Epithelial cell of proximal tubule (primary cell): Measurements from ENCODE around the gene MYO5B. TPM values are rescaled to one million over a fixed set of nuclear protein-coding genes. Genes with fewer than 3 reads are reported as not detected.

Experiments used
- DNase-seq: peaks from one replicate; pipeline ENCODE4 v3.0.0-alpha.2; 2011; ENCODE audit warnings: low read depth
- H3K4me3 ChIP-seq: 2 replicates; pipeline ENCODE4 v1.5.1; 2011; ENCODE audit warnings: low read depth, mild to moderate bottlenecking, low read length
- CTCF ChIP-seq: conservative IDR thresholded peaks from 2 replicates; pipeline ENCODE4 v1.5.1; 2012; ENCODE audit warnings: low read depth, mild to moderate bottlenecking, low read length
- total RNA-seq: library from RNA; depleted of rRNA; stranded (reverse); fragments of >200 nt; gene quantifications from 2 replicates; pipeline ENCODE4 v1.2.3, GENCODE V29; 2015

Gene MYO5B
- total RNA-seq, 1 donor from 2014 or later: 48.4 TPM

GRCh38 chr18:50004013-50004412, 190.9 kb downstream of the MYO5B start:
- no peak for TF ChIP-seq CTCF
- H3K4me3 ChIP-seq: no peak overlapping the region
- DNase-seq: no peak

- H3K4me3 ChIP-seq: no peak overlapping the region
- no peak for TF ChIP-seq CTCF
- DNase-seq: no peak
These were observed 192.2 kb downstream of the MYO5B start for GRCh38 chr18:50002781-50003180.

- no peak for TF ChIP-seq CTCF
- no peak overlapping the region for H3K4me3 ChIP-seq
- DNase-seq: no peak
These were observed 194.7 kb downstream of the MYO5B start for GRCh38 chr18:50000227-50000626.

GRCh38 chr18:49999128-49999527, 195.8 kb downstream of the MYO5B start:
- TF ChIP-seq CTCF: no peak
- no peak overlapping the region for H3K4me3 ChIP-seq
- DNase-seq: no peak

GRCh38 chr18:49997558-49997957, 197.4 kb downstream of the MYO5B start:
- no peak overlapping the region for H3K4me3 ChIP-seq
- TF ChIP-seq CTCF: no peak
- no peak for DNase-seq

- no peak for DNase-seq
- no peak overlapping the region for H3K4me3 ChIP-seq
- TF ChIP-seq CTCF: no peak
These were observed 200.5 kb downstream of the MYO5B start for GRCh38 chr18:49994410-49994809.

- DNase-seq: no peak
- no peak overlapping the region for H3K4me3 ChIP-seq
- TF ChIP-seq CTCF: no peak
These were observed 201.6 kb downstream of the MYO5B start for GRCh38 chr18:49993299-49993698.
